ENCODE measurements around the gene TRIM6. TPM values are rescaled to one million over a fixed set of nuclear protein-coding genes. Genes with fewer than 3 reads are reported as not detected.

The TRIM6 gene
- total and polyA plus RNA-seq, 9 of the 15 experiments (the other 6 are each of a cell fraction or from before 2014, with no cell fraction given), result 5.0 to 11.8 (median 8.7) TPM

- TF ChIP-seq, protein P1, sequence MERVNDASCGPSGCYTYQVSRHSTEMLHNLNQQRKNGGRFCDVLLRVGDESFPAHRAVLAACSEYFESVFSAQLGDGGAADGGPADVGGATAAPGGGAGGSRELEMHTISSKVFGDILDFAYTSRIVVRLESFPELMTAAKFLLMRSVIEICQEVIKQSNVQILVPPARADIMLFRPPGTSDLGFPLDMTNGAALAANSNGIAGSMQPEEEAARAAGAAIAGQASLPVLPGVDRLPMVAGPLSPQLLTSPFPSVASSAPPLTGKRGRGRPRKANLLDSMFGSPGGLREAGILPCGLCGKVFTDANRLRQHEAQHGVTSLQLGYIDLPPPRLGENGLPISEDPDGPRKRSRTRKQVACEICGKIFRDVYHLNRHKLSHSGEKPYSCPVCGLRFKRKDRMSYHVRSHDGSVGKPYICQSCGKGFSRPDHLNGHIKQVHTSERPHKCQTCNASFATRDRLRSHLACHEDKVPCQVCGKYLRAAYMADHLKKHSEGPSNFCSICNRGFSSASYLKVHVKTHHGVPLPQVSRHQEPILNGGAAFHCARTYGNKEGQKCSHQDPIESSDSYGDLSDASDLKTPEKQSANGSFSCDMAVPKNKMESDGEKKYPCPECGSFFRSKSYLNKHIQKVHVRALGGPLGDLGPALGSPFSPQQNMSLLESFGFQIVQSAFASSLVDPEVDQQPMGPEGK (CRISPR knock-in tag; IDR thresholded peaks at IDR 0.05; ENCODE audit: borderline replicate concordance), result no peak
- TF ChIP-seq PRPF4 (IDR thresholded peaks at IDR 0.05; ENCODE audit: insufficient read depth, low read depth, low read length, poor library complexity, severe bottlenecking) (no peak), SIRT6 (IDR thresholded peaks at IDR 0.05; ENCODE audit: low read depth, low read length) (no peak), NFATC3 (IDR thresholded peaks at IDR 0.05) (no peak), ARID3B (CRISPR knock-in tag; IDR thresholded peaks at IDR 0.05; ENCODE audit: borderline replicate concordance) (no peak), REST (IDR thresholded peaks at IDR 0.05; ENCODE audit: borderline replicate concordance) (no peak), REST (CRISPR knock-in tag; IDR thresholded peaks at IDR 0.05; ENCODE audit: low read depth) (no peak)
- TF ChIP-seq, protein P2, sequence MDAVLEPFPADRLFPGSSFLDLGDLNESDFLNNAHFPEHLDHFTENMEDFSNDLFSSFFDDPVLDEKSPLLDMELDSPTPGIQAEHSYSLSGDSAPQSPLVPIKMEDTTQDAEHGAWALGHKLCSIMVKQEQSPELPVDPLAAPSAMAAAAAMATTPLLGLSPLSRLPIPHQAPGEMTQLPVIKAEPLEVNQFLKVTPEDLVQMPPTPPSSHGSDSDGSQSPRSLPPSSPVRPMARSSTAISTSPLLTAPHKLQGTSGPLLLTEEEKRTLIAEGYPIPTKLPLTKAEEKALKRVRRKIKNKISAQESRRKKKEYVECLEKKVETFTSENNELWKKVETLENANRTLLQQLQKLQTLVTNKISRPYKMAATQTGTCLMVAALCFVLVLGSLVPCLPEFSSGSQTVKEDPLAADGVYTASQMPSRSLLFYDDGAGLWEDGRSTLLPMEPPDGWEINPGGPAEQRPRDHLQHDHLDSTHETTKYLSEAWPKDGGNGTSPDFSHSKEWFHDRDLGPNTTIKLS (IDR thresholded peaks at IDR 0.05; ENCODE audit: borderline replicate concordance, low read depth), result no peak
- TF ChIP-seq, protein P3, sequence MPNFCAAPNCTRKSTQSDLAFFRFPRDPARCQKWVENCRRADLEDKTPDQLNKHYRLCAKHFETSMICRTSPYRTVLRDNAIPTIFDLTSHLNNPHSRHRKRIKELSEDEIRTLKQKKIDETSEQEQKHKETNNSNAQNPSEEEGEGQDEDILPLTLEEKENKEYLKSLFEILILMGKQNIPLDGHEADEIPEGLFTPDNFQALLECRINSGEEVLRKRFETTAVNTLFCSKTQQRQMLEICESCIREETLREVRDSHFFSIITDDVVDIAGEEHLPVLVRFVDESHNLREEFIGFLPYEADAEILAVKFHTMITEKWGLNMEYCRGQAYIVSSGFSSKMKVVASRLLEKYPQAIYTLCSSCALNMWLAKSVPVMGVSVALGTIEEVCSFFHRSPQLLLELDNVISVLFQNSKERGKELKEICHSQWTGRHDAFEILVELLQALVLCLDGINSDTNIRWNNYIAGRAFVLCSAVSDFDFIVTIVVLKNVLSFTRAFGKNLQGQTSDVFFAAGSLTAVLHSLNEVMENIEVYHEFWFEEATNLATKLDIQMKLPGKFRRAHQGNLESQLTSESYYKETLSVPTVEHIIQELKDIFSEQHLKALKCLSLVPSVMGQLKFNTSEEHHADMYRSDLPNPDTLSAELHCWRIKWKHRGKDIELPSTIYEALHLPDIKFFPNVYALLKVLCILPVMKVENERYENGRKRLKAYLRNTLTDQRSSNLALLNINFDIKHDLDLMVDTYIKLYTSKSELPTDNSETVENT (CRISPR knock-in tag; IDR thresholded peaks at IDR 0.05), result no peak
- TF ChIP-seq, protein P4, sequence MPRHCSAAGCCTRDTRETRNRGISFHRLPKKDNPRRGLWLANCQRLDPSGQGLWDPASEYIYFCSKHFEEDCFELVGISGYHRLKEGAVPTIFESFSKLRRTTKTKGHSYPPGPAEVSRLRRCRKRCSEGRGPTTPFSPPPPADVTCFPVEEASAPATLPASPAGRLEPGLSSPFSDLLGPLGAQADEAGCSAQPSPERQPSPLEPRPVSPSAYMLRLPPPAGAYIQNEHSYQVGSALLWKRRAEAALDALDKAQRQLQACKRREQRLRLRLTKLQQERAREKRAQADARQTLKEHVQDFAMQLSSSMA (CRISPR knock-in tag; IDR thresholded peaks at IDR 0.05), result no peak
Measured at GRCh38 chr11:5591613-5592012, 4.8 kb upstream of the TRIM6 start (continued).
